ENCODE measurements around the gene LDHD. TPM values are rescaled to one million over a fixed set of nuclear protein-coding genes. Genes with fewer than 3 reads are reported as not detected.

Gene LDHD
- total and polyA plus RNA-seq, 9 of the 15 experiments (the other 6 are each of a cell fraction or from before 2014, with no cell fraction given), result 0.19 to 0.86 (median 0.54) TPM; not detected in 3

- TF ChIP-seq TBP (optimal IDR thresholded peaks at IDR 0.05; ENCODE audit: low read depth, low read length) (no peak), ZNF583 (CRISPR knock-in tag; IDR thresholded peaks at IDR 0.05) (0 out of 2 replicates have a peak, but pooled peaks have one; percentile 4), MEF2D (tag; conservative IDR thresholded peaks at IDR 0.05; ENCODE audit: low read depth) (no peak), RUNX1 (IDR thresholded peaks at IDR 0.05; ENCODE audit: low read depth) (peak; percentile 14; the same call in 1 of the 2 replicates), GABPB1 (CRISPR knock-in tag; IDR thresholded peaks at IDR 0.05) (no peak), ZNF197 (CRISPR knock-in tag; IDR thresholded peaks at IDR 0.05; ENCODE audit: low read depth) (no peak), ZNF395 (CRISPR knock-in tag; IDR thresholded peaks at IDR 0.05) (0 out of 2 replicates have a peak, but pooled peaks have one; percentile 9), E2F8 (IDR thresholded peaks at IDR 0.05; ENCODE audit: low read depth, partially characterized antibody) (peak; percentile 34), EGR1 (conservative IDR thresholded peaks at IDR 0.05) (peak; percentile 74), SMARCA5 (IDR thresholded peaks at IDR 0.05) (0 out of 2 replicates have a peak, but pooled peaks have one; percentile 22), THAP12 (CRISPR knock-in tag; IDR thresholded peaks at IDR 0.05) (no peak), CTBP1 (IDR thresholded peaks at IDR 0.05; ENCODE audit: borderline replicate concordance) (peak; percentile 16; the same call in 1 of the 2 replicates), SMAD4 (CRISPR knock-in tag; conservative IDR thresholded peaks at IDR 0.05) (0 out of 2 replicates have a peak, but pooled peaks have one; percentile 16), KAT7 (CRISPR knock-in tag; IDR thresholded peaks at IDR 0.05; ENCODE audit: borderline replicate concordance) (no peak; the same call in 1 of the 2 replicates), ID3 (CRISPR knock-in tag; IDR thresholded peaks at IDR 0.05) (no peak), ID3 (tag; IDR thresholded peaks at IDR 0.05) (no peak), CBFA2T3 (IDR thresholded peaks at IDR 0.05) (peak; percentile 31; the same call in 1 of the 2 replicates)
Measured at GRCh38 chr16:75064403-75065148, 52.0 kb downstream of the LDHD start (continued).
